Anterior cingulate cortex (tissue), 58 donors: ENCODE results near the gene JADE2.
A peak's percentile ranks its signal among the peaks of the same experiment; 100 is the strongest.
"Not testable (repeated sequence)": the region's sequence is repeated elsewhere in the genome, so short reads cannot be mapped to it uniquely, and the experiment has no call there.

ENCODE experiments used
- DNase-seq, 58 donors: peaks; one replicate each; lab custom pipeline; 2025; lab: John Stamatoyannopoulos, UW

The JADE2 gene

DNA sequence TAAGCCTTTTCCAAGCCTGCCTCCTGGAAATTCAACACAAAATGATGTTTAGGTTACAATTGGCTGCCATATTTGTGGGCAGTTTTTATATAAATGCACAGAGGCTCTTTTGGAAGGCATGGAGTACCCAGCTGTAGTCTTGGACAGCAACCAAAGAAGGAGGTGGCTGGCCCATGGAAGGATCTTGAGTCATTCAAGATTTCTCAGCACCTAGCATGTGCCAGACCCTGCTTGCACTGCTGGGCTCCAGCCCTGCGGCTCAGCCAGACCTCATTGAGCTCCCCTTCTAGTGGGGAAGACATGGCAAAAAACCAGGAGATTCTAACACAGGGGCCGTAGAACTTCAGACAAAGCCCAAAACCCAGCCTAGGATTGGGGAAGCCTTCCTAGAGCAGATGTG lies 22.1 kb downstream of the JADE2 start:
- DNase-seq, result peak in 23 of 58 donors; percentile 9 to 61 (median 24)

DNA sequence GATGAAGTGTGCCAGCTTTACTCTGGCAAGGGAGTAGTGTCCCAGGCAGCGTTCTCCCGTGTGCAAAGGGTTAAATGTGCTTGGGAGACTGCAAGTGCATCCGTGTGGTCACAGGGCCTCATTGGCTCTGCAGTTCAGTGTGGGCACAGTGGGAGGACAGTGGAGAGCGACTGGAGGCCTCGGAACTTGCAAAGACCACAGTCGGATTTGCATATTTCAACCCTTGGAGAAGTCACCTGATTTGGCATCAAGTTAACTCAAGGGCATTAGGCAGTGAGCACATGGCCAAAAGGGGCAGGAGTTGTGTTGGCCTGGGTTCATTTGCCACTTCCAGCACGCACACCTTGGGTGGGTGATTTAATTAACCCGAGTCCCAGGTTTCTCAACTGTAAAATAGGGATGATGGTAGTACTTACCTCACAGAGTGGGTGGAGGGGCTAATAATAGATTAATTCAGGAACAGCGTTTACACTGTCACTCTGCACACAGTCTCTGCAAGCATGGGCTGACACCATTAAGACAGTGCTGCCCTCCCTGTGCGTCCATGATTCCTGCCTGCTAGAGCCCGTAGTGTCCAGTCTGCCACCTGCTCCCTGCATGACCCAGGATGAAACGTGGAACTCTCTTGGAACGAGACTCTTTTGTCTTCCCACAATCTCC lies 22.7 kb downstream of the JADE2 start:
- no peak for DNase-seq

DNA sequence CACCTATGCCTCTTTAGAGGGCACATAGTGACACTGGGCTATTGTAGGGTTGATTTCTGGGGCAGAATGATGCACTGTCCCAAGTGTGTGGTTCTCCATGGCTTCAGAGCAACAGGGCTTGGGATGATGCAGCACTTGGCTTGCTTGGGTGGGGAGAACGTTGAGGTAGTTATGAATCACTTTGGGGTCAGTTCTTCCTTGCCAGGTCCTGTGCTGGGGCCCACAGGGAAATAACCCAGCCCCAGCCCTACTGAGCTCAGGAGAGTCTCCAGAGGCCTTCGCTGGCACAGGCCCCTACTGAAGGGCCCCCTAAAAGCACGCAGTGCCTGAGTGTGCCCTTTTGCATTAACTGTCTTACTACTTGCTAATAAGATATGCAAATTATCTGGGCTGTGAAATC lies 24.2 kb downstream of the JADE2 start:
- no peak for DNase-seq

DNA sequence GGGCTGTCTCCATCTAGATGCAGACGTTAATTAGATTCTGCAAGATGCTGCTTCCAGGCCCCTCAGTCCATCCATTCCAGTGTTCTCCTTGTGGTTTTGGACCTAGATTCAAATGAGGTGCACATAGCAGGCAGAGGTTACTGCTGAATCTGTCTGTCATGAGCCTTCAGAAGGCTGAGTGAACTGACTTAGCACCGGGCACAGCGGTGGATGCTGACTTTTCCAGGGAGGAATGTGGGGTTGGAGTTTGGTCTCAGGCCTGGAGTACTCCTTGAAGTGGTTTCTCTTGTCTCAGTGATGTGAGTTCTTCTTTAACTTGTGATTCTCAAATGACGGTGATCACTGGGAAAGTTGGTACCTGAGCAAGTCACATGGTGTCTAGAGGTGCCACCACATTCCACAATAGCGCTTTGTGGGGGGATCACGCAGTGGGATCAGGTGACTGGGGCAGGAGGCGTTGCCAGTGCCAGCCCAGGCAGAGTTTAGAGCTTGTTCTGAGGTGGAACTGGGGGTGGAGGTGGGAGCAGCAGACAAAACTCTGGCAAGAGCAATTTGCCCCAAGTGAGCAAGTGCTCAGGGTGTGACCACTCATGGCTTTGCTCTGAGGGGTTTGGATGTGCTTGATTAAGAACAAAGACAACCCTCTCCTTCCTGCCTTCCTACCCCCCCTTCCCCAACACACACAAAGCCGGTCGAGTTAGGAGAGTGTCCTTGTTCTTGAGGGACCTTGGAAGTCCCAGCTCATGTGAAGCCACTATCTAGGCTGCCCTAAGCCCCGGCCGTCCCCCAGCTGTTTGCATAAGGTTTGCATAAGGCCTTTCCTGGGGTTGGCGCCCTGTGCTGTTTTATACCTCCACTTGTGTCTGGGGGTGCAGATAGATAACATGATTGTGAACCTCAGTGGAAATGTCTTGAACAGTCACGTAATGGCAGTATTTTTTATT lies 25.1 kb downstream of the JADE2 start:
- peak in 1 of 58 donors; percentile 42 for DNase-seq

DNA sequence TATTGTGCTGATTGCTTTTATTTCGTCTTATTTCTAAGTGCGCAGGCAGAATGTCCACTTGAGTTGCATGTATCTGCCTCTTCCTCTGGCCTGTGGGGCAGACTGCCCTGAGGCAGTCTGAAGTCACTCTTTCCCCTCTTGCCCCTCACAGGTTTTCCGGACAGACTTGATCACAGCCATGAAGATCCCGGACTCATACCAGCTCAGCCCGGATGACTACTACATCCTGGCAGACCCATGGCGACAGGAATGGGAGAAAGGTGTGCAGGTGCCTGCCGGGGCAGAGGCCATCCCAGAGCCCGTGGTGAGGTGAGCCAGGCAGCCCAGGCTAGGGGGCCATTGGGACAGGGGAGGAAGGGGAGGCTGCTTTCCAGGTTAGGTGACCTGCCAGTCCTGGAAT lies 26.4 kb downstream of the JADE2 start:
- DNase-seq, result no peak

DNA sequence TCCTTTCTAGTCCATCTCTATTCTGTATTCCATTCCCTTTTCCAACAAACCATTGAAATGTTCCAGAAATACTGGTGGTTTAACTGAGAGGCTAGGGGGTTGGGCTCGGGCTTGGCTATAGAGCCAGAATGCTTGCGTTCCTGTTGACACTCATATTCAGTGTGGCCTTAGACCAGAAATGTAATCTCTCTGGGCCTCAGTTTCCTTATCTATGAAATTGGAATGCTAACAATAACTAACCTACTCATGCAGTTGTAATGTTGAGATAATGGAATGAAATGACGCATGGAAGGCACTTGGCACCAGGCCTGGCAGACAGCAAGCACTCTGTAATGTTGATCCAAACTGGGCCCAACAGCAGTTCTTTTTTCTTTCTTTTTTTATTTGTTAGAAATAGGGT lies 26.8 kb downstream of the JADE2 start:
- no peak for DNase-seq

DNA sequence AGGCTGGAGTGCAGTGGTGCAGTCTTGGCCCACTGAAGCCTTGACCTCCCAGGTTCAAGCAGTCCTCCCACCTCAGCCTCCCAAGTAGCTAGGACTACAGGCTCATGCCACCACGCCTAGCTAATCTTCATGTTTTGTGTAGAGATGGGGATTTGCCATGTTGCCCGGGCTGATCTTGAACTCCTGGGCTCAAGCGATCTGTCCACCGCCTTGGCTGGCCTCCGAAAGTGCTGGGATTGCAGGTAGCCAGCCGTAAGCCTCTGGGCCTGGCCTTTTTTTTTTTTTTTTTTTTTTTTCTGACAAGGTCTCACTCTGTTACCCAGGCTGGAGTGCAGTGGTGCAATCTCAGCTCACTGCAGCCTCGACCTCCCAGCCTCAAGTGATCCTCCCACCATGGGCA lies 27.2 kb downstream of the JADE2 start:
- not testable (repeated sequence) for DNase-seq

DNA sequence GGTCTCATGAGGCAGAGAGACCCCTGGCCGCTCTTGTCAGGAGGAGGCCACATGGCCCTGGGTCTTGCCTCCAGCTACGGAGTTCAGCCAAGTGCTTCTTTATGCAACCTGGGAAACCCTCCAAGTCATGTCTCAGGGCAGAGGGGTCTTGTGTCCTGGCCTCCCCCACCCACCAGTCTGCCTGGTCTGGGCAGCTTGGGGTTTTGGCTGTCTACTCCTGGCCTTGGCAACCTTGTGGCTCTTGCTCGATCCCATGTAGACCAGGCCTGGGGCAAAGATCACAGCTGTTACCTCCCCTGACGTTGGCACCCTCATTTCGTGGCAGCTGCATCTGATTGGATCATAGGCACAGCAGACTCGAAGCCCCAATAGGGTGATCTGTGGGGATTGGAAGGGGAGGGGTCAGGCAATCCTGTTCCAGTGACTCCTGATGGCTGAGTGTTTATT lies 28.4 kb downstream of the JADE2 start:
- no peak for DNase-seq

DNA sequence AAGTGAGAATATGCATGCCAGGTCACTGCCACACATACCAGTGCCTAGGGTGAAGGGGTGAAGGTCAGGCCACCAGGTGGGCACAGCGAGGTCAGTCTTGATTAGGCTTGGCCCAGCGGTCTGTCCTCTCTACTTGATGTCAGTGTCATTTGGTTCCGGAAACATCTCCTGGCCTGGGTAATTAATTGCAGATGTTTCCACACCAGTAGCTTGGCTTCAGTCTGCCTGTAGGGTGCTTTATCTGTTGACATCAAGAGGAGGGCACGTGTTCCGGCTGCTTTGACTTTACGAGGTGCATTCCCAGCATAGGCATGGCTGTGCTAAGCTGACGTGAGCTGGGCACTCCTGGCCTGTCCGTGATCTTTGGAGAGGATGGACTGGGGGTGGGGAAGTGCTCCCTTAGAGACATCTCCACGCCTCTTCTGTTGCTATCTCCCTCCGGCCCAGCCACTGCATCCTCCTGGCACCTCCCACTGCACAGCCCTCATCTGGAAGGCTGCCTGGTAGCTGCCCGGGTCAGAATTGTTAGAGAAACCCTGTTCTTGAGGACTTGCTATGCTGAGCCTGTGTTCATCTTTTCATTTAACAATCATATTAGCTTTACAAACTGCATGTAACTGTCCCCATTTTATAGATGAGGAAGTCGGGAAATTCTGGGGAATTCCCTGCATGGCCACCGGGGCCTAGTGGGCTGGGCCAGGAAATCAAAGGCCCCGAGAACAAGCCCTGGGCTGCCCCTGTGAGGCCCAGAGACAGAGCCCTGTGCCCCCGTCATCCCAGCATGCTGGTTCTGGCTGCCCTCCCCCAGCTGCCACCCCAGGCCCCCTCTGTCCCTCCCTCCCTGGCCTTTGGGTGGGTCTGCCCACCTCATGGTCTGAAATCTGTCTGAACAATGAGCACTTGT lies 29.1 kb downstream of the JADE2 start:
- DNase-seq, result peak in 10 of 58 donors; percentile 5 to 47 (median 24)

DNA sequence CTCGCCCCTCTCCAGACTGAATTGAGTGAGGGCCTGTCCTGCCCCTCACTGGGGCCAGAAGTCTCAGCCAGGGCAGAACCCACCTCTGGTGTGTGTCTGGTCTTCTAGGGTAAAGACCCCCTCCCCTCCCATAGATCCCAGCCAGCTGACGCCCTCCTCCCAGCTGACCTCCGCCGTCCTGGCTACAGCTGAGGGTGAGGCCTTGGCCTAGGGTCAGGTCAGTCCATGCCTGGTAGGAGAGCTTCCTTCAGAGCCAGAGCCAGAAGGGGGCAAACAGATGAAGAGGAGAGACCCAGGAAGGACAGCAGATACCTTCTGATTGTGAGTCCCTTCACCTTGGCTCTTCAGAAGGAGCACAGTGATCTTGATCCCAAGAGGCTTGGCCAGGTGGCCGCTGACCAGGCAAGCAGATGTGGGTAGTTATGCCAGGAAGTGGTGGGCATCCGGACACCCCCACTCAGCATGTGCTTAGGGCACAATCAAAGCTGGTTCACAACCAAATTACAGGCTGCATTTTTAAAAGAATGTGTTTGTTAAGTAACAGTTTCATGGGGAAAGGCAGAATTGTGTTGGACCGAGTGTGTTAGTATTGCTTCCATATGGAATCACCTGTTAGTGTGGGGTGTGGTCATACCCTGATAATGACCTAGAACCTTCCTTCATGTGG lies 29.9 kb downstream of the JADE2 start:
- DNase-seq, result no peak

DNA sequence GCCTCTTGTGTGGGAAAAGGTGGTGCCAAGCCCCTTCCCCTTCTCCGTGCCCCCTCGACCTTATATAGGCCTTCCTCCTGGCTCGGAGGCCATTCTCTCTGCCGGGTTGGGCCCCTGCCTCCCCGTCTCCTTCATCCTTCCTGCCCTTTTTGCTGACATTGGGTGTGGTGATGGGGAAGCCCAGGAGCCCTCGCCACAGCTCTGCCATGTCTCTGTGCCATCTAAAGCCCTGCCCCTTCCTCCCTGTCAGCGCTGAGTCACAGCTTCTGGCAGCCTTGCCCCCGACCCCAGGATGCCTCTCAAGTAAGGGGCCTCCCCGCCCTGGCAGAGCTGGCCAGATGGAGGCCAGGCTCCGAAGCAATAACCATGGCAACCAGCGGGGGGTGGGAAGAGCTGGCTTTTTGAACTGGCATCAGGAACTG lies 30.4 kb downstream of the JADE2 start:
- DNase-seq, result peak in 28 of 58 donors; percentile 10 to 67 (median 38)

DNA sequence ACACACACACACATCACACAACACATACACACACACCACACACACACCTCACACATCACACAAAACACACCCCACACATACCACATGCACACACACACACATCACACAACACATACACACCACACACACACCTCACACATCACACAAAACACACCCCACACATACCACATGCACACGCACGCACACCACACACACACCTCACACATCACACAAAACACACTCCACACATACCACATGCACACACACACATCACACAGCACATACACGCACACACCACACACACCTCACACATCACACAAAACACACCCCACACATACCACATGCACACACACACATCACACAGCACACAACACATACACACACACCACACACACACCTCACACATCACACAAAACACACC lies 31.1 kb downstream of the JADE2 start:
- not testable (repeated sequence) for DNase-seq

DNA sequence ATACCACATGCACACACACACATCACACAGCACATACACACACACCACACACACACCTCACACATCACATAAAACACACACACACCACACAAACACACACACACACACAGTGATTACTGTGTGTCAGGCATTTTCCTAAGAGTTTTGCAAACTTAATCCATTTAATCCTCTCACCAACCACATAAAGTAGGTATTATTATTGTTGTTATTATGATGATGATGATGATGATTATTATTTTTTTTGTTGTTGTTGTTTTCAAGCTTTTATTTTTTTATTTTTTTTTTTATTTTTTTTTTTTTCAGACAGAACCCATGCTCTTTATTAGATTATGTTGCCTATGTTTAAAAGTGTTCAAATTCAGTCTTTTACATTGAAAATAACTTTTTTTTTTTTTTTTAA lies 31.5 kb downstream of the JADE2 start:
- DNase-seq, result no peak

DNA sequence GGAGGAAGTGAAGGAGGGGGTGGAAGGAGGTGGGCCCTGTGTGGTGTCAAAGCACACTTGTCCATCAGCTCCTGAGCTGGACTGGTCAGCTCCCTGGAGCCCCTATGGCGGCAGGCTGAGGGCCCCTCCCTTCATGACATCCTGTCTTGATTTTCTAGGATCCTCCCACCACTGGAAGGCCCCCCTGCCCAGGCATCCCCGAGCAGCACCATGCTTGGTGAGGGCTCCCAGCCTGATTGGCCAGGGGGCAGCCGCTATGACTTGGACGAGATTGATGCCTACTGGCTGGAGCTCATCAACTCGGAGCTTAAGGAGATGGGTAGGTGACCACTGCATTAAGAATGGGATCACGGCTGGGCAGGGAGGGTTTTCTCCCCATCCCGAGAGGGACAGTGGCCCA lies 34.2 kb downstream of the JADE2 start:
- DNase-seq, result no peak

DNA sequence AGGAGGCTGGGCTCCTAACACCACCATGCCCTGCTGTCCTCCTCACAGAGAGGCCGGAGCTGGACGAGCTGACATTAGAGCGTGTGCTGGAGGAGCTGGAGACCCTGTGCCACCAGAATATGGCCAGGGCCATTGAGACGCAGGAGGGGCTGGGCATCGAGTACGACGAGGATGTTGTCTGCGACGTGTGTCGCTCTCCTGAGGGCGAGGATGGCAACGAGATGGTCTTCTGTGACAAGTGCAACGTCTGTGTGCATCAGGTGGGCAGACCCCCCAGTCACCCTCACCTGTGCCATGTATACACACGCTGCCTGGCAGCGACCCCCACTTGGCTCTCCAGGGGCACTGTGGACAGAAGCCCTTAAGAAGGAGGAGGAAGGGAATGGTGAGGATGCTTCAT lies 35.2 kb downstream of the JADE2 start:
- DNase-seq, result no peak

DNA sequence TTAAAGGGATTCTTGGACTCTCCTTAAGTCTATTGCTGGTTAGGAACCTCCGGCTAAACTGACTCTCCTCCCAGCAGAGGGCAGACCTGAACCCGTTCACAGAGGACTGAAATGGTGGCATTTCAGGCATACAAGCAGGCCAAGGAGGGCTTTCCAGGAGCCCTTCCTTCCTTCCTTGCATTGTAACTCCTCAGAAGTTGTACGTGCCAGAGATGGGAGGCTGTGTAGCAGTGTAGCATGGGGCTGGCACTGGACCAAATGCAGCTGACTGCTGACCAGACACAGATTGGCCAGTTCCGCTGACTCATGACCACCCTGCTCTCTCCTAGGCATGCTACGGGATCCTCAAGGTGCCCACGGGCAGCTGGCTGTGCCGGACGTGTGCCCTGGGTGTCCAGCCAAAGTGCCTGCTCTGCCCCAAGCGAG lies 36.4 kb downstream of the JADE2 start:
- peak in 1 of 58 donors; percentile 21 for DNase-seq

DNA sequence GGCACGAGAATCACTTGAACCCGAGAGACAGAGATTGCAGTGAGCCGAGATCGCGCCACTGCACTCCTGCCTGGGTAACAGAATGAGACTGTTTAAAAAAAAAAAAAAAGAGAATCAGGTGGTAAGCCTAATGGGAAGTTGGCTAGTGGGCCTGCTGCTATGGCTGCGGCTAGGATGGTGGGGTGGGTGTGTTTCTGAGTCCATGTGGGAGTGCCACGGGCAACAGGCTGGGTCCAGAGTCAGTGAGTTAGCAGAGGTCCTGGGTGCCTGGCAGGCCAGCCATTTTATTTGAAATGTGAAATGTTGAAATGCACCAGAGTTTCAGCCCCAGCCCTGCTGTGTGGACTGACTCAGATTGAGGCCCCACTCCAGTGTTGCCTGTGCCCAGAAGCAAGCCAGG lies 37.8 kb downstream of the JADE2 start:
- no peak for DNase-seq

DNA sequence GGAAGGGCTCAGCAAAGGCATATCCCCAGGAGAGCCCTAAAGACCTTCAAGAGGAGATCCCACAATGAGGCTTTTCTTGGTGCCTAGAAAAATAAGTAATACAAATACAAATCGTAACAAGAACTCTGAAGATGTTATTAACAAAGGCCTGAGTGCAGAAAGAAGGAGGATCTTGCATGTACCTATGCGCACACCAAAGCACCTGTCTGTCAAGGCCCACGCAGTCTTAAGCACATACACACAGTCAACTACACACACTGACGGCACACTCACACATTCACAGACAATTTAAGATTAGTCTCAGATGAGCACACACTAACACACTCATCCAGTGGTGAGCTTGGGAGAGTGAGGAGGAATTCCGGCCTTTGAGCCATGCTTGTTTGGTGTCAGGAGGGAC lies 38.5 kb downstream of the JADE2 start:
- DNase-seq, result no peak

DNA sequence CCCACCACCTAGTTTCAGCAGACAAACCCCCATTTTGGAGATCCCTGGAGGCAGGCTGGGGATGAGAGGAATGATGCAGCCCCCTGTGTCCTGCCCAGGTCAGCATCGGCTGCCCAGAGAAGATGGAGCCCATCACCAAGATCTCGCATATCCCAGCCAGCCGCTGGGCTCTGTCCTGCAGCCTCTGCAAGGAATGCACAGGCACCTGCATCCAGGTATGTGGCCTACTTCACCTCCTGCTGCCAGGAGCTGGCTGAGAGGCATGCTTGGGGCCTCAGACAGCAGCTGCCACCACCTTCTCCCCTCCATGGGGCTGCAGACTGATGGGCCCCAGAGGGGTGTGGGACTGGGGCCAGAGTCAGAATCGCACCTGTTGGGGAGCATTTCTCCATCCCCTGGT lies 38.9 kb downstream of the JADE2 start:
- no peak for DNase-seq
